HEK293 (cell line): ENCODE measurements around the gene DUSP3.

Experiments
- CTCF ChIP-seq: fragments of 450-650 bp; formaldehyde crosslinking; IDR thresholded peaks from 2 replicates; pipeline ENCODE4 v1.5.1; 2016; ENCODE audit warnings: missing biosample characterization, missing genetic modification characterization
- KLF1 ChIP-seq: fragments of 450-650 bp; formaldehyde crosslinking; IDR thresholded peaks from 2 replicates; pipeline ENCODE4 v1.5.1; 2016; ENCODE audit warnings: missing biosample characterization, missing genetic modification characterization
- KLF10 ChIP-seq: fragments of 450-650 bp; IDR thresholded peaks from 2 replicates; pipeline ENCODE4 v1.5.1; 2018; ENCODE audit warnings: missing biosample characterization, mild to moderate bottlenecking, missing genetic modification characterization
- OSR2 ChIP-seq: fragments of 450-650 bp; formaldehyde crosslinking; IDR thresholded peaks from 2 replicates; pipeline ENCODE4 v1.5.1; 2016; ENCODE audit warnings: missing biosample characterization, missing genetic modification characterization
- SCRT1 ChIP-seq: fragments of 450-650 bp; formaldehyde crosslinking; IDR thresholded peaks from 2 replicates; pipeline ENCODE4 v1.5.1; 2016; ENCODE audit warnings: missing biosample characterization, missing genetic modification characterization, borderline replicate concordance
- SCRT2 ChIP-seq: fragments of 450-650 bp; formaldehyde crosslinking; IDR thresholded peaks from 2 replicates; pipeline ENCODE4 v1.5.1; 2016; ENCODE audit warnings: missing biosample characterization, missing genetic modification characterization
- YY2 ChIP-seq: fragments of 450-650 bp; formaldehyde crosslinking; IDR thresholded peaks from 2 replicates; pipeline ENCODE4 v1.5.1; 2016; ENCODE audit warnings: missing biosample characterization, missing genetic modification characterization
- ZEB2 ChIP-seq: fragments of 450-650 bp; formaldehyde crosslinking; IDR thresholded peaks from 2 replicates; pipeline ENCODE4 v1.5.1; 2016; ENCODE audit warnings: missing biosample characterization, missing genetic modification characterization
- ZFP3 ChIP-seq: fragments of 450-650 bp; formaldehyde crosslinking; IDR thresholded peaks from 2 replicates; pipeline ENCODE4 v1.5.1; 2016; ENCODE audit warnings: low read depth, missing biosample characterization, missing genetic modification characterization
- ZIC2 ChIP-seq: fragments of 450-650 bp; formaldehyde crosslinking; IDR thresholded peaks from 2 replicates; pipeline ENCODE4 v1.5.1; 2016; ENCODE audit warnings: missing biosample characterization, missing genetic modification characterization
- ZNF112 ChIP-seq: fragments of 450-650 bp; formaldehyde crosslinking; IDR thresholded peaks from 2 replicates; pipeline ENCODE4 v1.5.0; 2017; ENCODE audit warnings: missing biosample characterization, missing genetic modification characterization
- ZNF155 ChIP-seq: fragments of 450-650 bp; formaldehyde crosslinking; IDR thresholded peaks from 2 replicates; pipeline ENCODE4 v1.5.1; 2016; ENCODE audit warnings: missing biosample characterization, missing genetic modification characterization
- ZNF223 ChIP-seq: fragments of 450-650 bp; formaldehyde crosslinking; IDR thresholded peaks from 2 replicates; pipeline ENCODE4 v1.5.1; 2016; ENCODE audit warnings: missing biosample characterization, missing genetic modification characterization
- ZNF23 ChIP-seq: fragments of 450-650 bp; formaldehyde crosslinking; IDR thresholded peaks from 2 replicates; pipeline ENCODE4 v1.5.1; 2016; ENCODE audit warnings: missing biosample characterization, missing genetic modification characterization, borderline replicate concordance
- ZNF280C ChIP-seq: fragments of 450-650 bp; formaldehyde crosslinking; IDR thresholded peaks from 2 replicates; pipeline ENCODE4 v1.5.1; 2016; ENCODE audit warnings: missing biosample characterization, missing genetic modification characterization
- ZNF404 ChIP-seq: fragments of 450-650 bp; formaldehyde crosslinking; IDR thresholded peaks from 2 replicates; pipeline ENCODE4 v1.5.1; 2017; ENCODE audit warnings: missing biosample characterization, missing genetic modification characterization
- ZNF501 ChIP-seq: fragments of 450-650 bp; formaldehyde crosslinking; IDR thresholded peaks from 2 replicates; pipeline ENCODE4 v1.5.1; 2016; ENCODE audit warnings: missing biosample characterization, missing genetic modification characterization
- ZNF518A ChIP-seq: fragments of 450-650 bp; formaldehyde crosslinking; conservative IDR thresholded peaks from 2 replicates; pipeline ENCODE4 v1.5.1; 2016; ENCODE audit warnings: low read depth, missing biosample characterization, missing genetic modification characterization
- ZNF530 ChIP-seq: fragments of 450-650 bp; formaldehyde crosslinking; IDR thresholded peaks from 2 replicates; pipeline ENCODE4 v1.5.1; 2016; ENCODE audit warnings: low read depth, missing biosample characterization, missing genetic modification characterization
- ZNF791 ChIP-seq: fragments of 450-650 bp; formaldehyde crosslinking; IDR thresholded peaks from 2 replicates; pipeline ENCODE4 v1.5.1; 2016; ENCODE audit warnings: missing biosample characterization, missing genetic modification characterization
- ZNF830 ChIP-seq: fragments of 450-650 bp; IDR thresholded peaks from 2 replicates; pipeline ENCODE4 v1.5.0; 2018; ENCODE audit warnings: missing biosample characterization, missing genetic modification characterization, low read depth, mild to moderate bottlenecking, moderate library complexity
- ZXDB ChIP-seq: fragments of 450-650 bp; formaldehyde crosslinking; IDR thresholded peaks from 2 replicates; pipeline ENCODE4 v1.5.1; 2016; ENCODE audit warnings: missing biosample characterization, missing genetic modification characterization
- TF ChIP-seq, protein P1 (sequence below): sonication (generic); formaldehyde crosslinking; IDR thresholded peaks from 2 replicates; pipeline ENCODE4 v1.8.1; 2022; ENCODE audit warnings: mild to moderate bottlenecking, moderate library complexity, missing genetic modification reagents
- TF ChIP-seq, protein P2 (sequence below): fragments of 450-650 bp; IDR thresholded peaks from 2 replicates; pipeline ENCODE4 v1.5.1; 2018; ENCODE audit warnings: missing biosample characterization, missing genetic modification characterization
- TF ChIP-seq, protein P3 (sequence below): fragments of 450-650 bp; formaldehyde crosslinking; IDR thresholded peaks from 2 replicates; pipeline ENCODE4 v1.5.1; 2016; ENCODE audit warnings: missing biosample characterization, missing genetic modification characterization

Gene DUSP3

GRCh38 chr17:43791589-43791988, 12.8 kb upstream of the DUSP3 start (continued):
- TF ChIP-seq, protein P1, sequence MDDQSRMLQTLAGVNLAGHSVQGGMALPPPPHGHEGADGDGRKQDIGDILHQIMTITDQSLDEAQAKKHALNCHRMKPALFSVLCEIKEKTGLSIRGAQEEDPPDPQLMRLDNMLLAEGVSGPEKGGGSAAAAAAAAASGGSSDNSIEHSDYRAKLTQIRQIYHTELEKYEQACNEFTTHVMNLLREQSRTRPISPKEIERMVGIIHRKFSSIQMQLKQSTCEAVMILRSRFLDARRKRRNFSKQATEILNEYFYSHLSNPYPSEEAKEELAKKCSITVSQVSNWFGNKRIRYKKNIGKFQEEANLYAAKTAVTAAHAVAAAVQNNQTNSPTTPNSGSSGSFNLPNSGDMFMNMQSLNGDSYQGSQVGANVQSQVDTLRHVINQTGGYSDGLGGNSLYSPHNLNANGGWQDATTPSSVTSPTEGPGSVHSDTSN = no peak
- TF ChIP-seq KLF1 (tag by site-specific recombination) (peak; percentile 37; the same call in 1 of the 2 replicates), ZNF112 (tag by site-specific recombination) (no peak), ZFP3 (tag by site-specific recombination) (no peak), ZNF23 (tag by site-specific recombination) (peak; percentile 51; the same call in 1 of the 2 replicates), YY2 (no peak), CTCF (tag by site-specific recombination) (no peak), SCRT2 (tag by site-specific recombination) (peak; percentile 97), ZNF223 (no peak), ZNF830 (tag by site-specific recombination) (no peak), ZNF404 (tag by site-specific recombination) (no peak), ZNF280C (no peak), ZNF518A (tag by site-specific recombination) (peak; percentile 77), OSR2 (tag by site-specific recombination) (peak; percentile 41; the same call in 1 of the 2 replicates), ZNF501 (tag by site-specific recombination) (no peak), ZNF791 (tag by site-specific recombination) (no peak), ZNF530 (tag by site-specific recombination) (no peak), ZNF155 (tag by site-specific recombination) (no peak), ZEB2 (tag by site-specific recombination) (no peak), SCRT1 (tag by site-specific recombination) (peak; percentile 84), ZXDB (tag by site-specific recombination) (no peak), KLF10 (tag by site-specific recombination) (peak; percentile 54; the same call in 1 of the 2 replicates), ZIC2 (tag by site-specific recombination) (no peak)
- TF ChIP-seq, protein P2, sequence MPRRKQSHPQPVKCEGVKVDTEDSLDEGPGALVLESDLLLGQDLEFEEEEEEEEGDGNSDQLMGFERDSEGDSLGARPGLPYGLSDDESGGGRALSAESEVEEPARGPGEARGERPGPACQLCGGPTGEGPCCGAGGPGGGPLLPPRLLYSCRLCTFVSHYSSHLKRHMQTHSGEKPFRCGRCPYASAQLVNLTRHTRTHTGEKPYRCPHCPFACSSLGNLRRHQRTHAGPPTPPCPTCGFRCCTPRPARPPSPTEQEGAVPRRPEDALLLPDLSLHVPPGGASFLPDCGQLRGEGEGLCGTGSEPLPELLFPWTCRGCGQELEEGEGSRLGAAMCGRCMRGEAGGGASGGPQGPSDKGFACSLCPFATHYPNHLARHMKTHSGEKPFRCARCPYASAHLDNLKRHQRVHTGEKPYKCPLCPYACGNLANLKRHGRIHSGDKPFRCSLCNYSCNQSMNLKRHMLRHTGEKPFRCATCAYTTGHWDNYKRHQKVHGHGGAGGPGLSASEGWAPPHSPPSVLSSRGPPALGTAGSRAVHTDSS (tag by site-specific recombination) = no peak
- TF ChIP-seq, protein P3, sequence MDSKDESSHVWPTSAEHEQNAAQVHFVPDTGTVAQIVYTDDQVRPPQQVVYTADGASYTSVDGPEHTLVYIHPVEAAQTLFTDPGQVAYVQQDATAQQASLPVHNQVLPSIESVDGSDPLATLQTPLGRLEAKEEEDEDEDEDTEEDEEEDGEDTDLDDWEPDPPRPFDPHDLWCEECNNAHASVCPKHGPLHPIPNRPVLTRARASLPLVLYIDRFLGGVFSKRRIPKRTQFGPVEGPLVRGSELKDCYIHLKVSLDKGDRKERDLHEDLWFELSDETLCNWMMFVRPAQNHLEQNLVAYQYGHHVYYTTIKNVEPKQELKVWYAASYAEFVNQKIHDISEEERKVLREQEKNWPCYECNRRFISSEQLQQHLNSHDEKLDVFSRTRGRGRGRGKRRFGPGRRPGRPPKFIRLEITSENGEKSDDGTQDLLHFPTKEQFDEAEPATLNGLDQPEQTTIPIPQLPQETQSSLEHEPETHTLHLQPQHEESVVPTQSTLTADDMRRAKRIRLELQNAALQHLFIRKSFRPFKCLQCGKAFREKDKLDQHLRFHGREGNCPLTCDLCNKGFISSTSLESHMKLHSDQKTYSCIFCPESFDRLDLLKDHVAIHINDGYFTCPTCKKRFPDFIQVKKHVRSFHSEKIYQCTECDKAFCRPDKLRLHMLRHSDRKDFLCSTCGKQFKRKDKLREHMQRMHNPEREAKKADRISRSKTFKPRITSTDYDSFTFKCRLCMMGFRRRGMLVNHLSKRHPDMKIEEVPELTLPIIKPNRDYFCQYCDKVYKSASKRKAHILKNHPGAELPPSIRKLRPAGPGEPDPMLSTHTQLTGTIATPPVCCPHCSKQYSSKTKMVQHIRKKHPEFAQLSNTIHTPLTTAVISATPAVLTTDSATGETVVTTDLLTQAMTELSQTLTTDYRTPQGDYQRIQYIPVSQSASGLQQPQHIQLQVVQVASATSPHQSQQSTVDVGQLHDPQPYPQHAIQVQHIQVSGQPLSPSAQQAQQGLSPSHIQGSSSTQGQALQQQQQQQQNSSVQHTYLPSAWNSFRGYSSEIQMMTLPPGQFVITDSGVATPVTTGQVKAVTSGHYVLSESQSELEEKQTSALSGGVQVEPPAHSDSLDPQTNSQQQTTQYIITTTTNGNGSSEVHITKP (tag by site-specific recombination) = no peak
